Large intestine (tissue), 3 donors: ENCODE measurements around the gene ZNF630. TPM values are rescaled to one million over a fixed set of nuclear protein-coding genes. Genes with fewer than 3 reads are reported as not detected.
"Not testable (repeated sequence)": the region's sequence is repeated elsewhere in the genome, so short reads cannot be mapped to it uniquely, and the experiment has no call there.

ENCODE experiments used
- DNase-seq, 2 donors: peaks; one replicate each; pipeline versions ENCODE4 v3.0.0 to v3.0.0-alpha.2; 2013
- H3K27ac ChIP-seq: one replicate; pipeline ENCODE4 v1.5.1; 2013; ENCODE audit warnings: low read length
- H3K27me3 ChIP-seq: 2 replicates; pipeline ENCODE4 v1.6.1; 2013; ENCODE audit warnings: low read length; ENCODE audit not compliant: control insufficient read depth, insufficient read depth
- H3K36me3 ChIP-seq: 2 replicates; pipeline ENCODE4 v1.6.1; 2013; ENCODE audit warnings: low read length; ENCODE audit not compliant: control insufficient read depth, insufficient read depth
- H3K4me1 ChIP-seq: one replicate; pipeline ENCODE4 v1.6.1; 2013; ENCODE audit warnings: low read length; ENCODE audit not compliant: control insufficient read depth, insufficient read depth
- H3K4me3 ChIP-seq: one replicate; pipeline ENCODE4 v1.5.1; 2013; ENCODE audit warnings: low read length
- H3K9me3 ChIP-seq: one replicate; pipeline ENCODE4 v1.6.1; 2013; ENCODE audit warnings: mild to moderate bottlenecking, low read depth, low read length, moderate library complexity; ENCODE audit not compliant: control insufficient read depth
- WGBS: methylation state at CpG from one replicate; pipeline ENCODE4 v1.1.5; 2013; ENCODE audit warnings: low lambda C conversion rate; ENCODE audit not compliant: insufficient coverage; 5-methylcytosine and 5-hydroxymethylcytosine counted together
- polyA plus RNA-seq: library from polyadenylated mRNA; unstranded; fragments of 120-200 nt; gene quantifications from one replicate; pipeline ENCODE4 v1.2.1, GENCODE V29; 2013

Gene ZNF630
- polyA plus RNA-seq, 1 donor, result 3.8 TPM

DNA sequence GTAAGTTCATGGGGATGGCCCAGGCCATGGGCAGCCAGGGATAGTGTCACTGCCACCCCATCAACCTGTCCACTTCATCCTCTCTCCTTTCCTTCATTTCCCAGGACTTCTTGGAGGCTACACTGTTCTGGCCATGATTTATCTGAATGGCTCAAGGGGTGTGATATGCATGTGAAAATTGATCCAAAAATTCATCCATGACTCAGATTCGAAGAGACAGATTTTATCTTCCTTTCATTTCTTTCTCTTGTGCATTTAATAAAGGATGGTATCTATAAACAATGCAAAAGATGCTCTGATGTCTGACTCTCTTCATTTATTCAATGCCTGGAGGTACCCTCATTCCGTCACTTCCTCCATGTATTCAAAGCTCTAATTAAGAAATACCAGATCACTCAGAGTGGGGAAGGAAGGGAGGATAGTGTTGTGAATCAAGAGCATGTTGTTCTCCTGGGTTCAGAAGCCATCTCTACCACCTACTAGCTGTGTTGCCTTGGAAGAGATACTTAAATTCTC, 61.9 kb downstream of the ZNF630 start:
- H3K9me3 ChIP-seq, H3K4me1 ChIP-seq, H3K27me3 ChIP-seq, H3K4me3 ChIP-seq, H3K36me3 ChIP-seq, H3K27ac ChIP-seq, DNase-seq: not testable (repeated sequence)
- WGBS, result no CpG with 5 or more reads among the region's 2 CpGs

Other genes with a start within 250 kb of the ZNF630 start
- 6.3 TPM for gene ZNF81, start 234.7 kb downstream of the ZNF630 start, polyA plus RNA-seq
- 8.4 TPM for gene ZNF182, start 67.7 kb downstream of the ZNF630 start, polyA plus RNA-seq
- gene SPACA5, start 64.7 kb downstream of the ZNF630 start, polyA plus RNA-seq, result not detected
- not detected for gene SPACA5B, start 59.0 kb upstream of the ZNF630 start, polyA plus RNA-seq
- gene SSX5, start 125.2 kb upstream of the ZNF630 start, polyA plus RNA-seq, result not detected
- not detected for gene SSX1, start 183.8 kb upstream of the ZNF630 start, polyA plus RNA-seq